ENCODE measurements around the gene KRT79.
"Not testable (repeated sequence)": the region's sequence is repeated elsewhere in the genome, so short reads cannot be mapped to it uniquely, and the experiment has no call there.

The KRT79 gene

GRCh38 chr12:52833922-52834726 is at the start of gene KRT79:
TSS of gene KRT79 (minus strand) at chr12:52834311. CDS start at chr12:52834260, 51 bp downstream.
- no peak for DNase-seq

DNA sequence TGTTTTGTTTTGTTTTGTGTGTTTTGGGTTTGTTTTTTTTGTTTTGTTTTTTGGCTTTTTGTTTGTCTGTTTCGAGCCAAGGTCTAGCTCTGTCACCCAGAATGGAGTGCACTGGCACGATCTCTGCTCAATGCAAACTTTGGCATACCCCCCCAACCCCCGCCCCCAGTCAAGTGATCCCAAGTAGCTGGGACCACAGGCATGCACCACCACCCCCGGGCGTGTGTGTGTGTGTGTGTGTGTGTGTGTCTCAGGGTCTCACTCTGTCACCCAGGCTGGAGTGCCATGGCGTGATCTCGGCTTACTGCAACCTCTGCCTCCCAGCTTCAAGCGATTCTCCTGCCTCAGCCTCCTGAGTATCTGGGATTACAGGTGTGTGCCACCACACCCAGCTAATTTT is 46.4 kb upstream of the KRT79 start:
- not testable (repeated sequence) for DNase-seq

DNA sequence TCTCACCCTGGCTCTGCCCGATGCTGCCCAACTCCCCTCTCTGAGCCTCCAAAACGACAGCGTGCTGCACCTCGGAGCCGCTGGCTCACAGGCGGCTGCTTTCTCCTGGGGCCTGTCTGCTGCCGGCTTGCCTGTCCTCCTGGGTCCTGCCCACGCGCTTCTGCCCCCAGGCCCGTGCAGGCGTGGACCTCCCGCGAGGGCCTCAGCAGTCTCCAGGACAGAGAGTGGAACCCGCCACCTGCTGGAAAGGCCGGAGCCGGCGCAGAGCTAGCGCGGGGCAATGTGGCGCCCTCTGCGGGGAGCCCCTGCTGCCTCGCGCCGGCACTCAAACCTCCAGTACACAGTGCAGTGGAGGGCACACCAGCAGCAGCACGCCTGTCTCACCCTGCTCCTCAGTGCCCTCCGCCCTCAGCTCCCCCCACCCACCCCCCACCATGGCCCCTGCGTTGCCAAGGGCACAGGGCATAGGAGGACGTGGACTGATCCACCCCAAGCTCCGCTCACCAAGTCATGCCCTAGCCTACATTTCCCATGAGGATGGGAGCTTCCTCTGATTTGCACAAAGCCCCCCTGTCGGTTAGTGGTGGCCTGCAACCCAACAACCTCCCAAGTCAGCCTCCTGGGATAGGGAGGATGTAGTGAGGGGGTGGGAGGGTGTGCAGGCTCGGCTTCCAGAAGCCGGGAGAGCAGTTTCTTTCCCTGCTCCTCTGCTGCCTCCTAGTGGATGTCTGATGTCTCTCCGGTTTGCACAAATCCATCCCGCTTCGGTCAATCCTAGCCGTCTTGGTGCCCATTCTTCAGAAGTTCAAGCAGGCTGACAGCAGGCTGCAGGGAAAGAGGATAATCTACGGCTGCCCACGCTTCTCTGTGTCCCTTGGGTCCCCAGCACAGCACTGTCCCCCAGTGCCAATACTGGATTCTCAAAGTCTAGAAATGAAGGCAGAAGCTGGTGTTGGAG is 45.6 kb upstream of the KRT79 start:
- peak; percentile 88 for DNase-seq

DNA sequence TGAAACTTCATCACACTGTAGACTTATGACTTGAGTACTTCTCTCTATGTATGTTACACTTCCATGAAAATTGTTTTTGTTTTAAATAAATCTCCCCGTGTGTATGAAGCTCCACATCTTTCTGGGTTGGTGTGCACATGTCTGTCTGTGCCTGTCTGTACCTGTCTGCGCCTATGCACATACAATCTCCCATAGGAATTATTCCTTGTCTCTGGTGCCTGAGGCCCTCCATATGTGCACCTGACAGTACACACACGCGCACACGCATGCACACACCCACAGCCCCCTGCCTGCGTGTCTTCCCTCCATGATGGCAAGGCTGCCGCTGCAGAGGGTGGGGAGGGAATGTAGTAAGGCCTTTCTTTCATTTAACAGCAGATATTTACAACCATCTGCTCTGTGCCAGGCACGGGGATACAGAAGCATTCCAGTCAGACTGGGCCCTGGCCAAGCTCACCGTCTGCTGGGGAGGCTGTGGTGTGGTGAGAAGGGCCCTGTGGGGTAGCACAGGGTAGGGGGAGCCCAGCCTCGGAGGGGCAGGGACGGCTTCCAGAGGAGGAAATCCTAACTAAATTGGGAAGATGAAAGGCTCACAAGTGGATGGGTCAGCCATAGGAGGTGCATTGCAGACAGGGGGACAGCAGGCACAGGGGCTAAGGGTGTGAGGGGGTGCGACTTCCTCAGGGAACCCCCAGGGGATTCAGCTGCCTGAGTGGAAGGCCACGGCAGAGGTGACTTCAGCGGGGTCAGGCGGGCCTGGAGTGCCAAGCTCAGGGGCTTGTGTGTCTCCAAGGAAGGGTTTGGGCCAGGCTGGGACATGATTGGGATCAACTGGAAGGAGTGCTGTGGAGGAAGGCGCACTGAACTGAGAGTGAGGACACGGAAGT is 44.6 kb upstream of the KRT79 start:
- DNase-seq, result no peak

GRCh38 chr12:52877242-52877641 is 43.1 kb upstream of the KRT79 start:
- DNase-seq, result no peak

DNA sequence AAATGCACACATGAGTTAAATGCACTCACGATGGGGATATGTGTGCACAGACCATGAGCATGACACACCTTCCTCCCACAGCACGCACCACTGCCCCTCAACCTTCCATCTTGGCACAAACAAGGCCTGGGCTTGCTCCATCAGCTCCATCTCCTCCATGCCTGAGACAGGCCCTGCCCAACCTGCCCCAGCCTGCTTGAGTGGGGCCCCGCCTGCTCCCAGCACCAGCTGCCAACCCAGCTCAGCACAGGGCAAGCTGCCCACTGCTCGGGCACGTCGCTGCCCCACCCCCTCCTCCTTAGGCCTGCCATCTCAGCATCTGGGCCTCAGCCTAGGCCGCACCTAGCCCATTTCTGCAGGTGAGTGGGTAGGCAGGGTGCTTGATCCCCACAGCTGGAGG is 42.3 kb upstream of the KRT79 start:
- DNase-seq, result peak; percentile 66

DNA sequence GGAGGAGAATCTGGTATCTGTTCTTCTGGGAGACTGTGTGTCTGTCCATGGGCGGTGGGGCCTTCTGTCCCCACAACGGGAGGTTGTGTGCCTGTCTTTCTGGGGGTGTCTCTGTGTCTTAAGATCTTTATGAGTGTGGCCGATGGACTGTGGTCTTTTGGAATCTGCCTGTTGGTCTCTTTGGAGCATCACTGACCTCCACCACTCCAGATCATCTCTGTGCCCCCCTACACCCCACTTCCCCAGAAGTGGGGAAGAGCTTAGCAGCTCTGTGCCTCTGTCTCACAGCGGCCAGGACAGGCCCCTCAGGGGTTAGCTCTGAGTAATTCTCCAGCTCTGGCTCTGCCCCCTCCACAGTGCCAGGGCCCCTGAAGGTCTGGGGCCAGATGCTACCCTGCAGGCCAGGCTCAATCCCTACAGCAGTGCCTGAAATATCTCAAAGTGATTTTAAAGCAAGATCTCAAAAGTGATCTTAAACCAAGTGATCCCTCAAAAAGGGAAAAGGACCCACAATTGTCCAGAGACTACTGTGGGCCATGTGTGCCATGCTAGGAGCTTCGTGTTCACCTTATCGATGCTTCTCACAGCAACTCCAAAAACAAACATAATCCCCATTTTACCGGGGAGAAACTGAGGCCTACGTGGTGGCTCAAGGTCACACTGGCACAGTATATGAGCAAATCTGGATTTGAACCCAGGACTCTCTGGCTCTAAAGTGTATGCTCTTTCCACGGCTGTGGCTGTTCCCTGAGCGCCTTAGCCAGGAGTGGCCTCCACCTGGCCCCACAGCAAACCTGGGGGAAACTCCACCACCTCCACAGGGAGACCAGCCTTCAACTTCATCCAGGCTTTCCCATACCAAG is 40.7 kb upstream of the KRT79 start:
- no peak for DNase-seq

DNA sequence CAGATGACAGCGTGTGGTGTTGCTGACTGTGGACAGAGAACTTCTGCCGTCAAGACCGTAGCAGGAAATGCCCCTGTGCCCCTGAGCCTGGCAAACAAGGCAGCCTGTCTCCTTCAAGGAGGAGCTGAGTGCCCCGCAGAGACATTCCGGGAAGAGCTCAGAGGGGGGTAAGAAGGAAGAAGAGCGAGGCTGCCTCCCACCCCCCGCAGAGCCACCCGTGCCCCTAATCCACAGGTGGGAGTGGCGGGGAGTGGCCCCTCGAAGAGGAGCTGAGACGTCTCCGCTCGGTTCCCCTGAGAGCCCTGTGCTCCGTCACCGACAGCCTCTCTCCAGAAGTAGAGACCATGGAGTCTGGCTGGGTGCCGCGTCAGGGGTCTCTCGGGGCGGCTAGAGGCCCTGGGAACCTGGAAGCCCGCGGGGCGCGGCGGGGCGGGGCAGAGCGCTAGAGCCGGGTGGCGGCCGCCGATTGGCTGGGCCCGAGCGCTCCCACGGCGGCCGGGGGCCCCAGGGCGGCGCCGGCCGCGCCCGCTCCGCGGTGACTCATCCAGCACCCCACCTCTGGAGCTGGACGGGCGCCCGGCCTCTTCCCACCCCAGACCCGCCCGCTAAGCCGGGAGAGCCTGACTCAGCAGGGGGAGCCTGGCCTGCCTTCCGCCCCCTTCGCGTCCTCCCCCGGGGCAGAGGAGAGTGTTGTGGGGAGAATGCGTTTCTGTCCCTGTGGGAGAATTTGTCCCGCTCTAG is 39.9 kb upstream of the KRT79 start:
- DNase-seq, result peak; percentile 93

GRCh38 chr12:52873513-52873831 is 39.4 kb upstream of the KRT79 start:
- peak; percentile 88 for DNase-seq

- DNase-seq, result no peak
Measured at GRCh38 chr12:52872644-52873389, 38.7 kb upstream of the KRT79 start.

- peak; percentile 91 for DNase-seq
Measured at GRCh38 chr12:52871291-52872039, 37.4 kb upstream of the KRT79 start.

- DNase-seq, result peak; percentile 85
Measured at GRCh38 chr12:52870361-52871290, 36.5 kb upstream of the KRT79 start.

DNA sequence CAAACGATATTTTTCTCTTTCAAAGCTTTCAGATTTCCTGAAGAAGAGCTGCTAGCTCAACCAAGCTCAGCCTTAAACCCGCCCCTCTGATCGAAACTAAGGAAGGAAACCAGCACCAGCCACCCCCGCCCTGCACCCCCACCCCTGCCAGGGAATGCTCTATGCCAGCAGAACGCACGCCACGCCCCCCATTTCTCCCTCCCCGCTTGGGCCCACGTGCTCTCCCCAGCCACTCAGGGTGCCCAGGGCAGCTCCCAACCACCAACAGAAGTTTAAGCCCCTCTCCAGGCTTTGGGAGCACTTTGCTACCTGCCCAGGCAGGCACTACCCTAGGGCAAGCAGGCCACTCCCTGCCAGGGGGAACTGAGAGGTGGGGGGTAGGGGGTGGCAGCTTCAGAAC is 33.5 kb upstream of the KRT79 start:
- DNase-seq, result peak; percentile 91

- DNase-seq, result no peak
Measured at GRCh38 chr12:52867152-52867551, 33.0 kb upstream of the KRT79 start.

- DNase-seq, result no peak
Measured at GRCh38 chr12:52865090-52865944, 31.2 kb upstream of the KRT79 start.

DNA sequence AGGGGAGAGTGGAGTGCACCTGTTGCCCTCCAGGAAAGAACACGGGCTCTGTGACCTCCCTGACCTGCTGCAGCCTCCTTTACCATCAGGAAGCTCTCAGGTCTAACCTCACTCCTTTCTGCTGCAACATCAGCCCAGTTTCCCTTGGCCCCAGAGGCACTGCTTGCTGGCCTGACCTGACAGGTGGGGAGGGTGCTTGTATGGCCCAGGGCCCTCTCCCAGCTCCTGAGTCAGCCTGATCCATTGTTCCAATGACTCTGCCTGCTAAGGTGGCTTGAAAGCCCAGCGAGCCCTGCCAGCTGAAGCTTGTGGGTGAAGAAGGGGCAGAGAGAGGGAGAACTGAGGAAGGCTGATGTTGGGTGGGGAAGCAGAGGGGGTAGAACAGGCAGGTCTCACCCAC is 27.9 kb upstream of the KRT79 start:
- no peak for DNase-seq

GRCh38 chr12:52861511-52861910 is 27.4 kb upstream of the KRT79 start:
- no peak for DNase-seq

All from RPMI8226 (cell line).